ELF-1 (cell line): Measurements from ENCODE around the gene ACACA.

Experiments used
- DNase-seq: peaks from one replicate; pipeline ENCODE4 v3.0.0-alpha.2; 2016; ENCODE audit warnings: low read depth, low spot score

Gene ACACA

GRCh38 chr17:37292429-37293139, 114.1 kb downstream of the ACACA start:
- no peak for DNase-seq

DNA sequence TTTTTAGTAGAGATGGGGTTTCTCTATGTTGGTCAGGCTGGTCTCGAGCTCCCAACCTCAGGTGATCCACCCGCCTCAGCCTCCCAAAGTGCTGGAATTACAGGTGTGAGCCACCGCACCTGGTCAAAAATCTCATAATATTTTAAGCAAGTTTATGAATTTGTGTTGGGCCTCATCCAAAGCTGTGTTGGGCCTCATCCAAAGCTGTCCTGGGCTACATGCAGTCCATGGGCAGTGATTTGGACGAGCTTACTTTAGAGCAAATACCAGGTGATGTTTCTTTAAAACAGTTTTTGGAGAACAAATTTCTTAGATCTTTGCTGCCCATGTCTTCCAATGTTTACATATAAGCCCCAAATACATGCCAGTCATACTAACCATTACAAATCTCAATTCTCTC, 115.3 kb downstream of the ACACA start:
- no peak for DNase-seq

DNA sequence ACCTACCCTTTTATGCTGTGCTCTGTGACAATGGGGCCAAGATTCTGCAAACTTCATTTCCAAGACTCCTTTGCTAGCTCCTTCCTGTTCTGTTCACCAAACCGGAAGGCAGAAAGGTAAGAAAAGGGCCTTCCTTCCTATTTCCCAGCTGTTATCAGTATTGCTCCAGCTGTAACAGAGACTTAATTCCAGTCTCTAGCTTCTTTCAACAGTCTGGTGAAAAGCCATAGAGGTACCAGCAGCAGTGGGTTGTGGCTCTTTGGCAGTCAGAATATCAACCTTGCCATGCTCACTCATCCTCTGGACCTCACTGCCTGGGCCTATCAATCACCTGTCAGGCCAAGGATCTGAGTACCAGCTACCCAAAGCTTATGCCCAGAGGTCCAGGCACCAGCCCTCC, 120.2 kb downstream of the ACACA start:
- no peak for DNase-seq

DNA sequence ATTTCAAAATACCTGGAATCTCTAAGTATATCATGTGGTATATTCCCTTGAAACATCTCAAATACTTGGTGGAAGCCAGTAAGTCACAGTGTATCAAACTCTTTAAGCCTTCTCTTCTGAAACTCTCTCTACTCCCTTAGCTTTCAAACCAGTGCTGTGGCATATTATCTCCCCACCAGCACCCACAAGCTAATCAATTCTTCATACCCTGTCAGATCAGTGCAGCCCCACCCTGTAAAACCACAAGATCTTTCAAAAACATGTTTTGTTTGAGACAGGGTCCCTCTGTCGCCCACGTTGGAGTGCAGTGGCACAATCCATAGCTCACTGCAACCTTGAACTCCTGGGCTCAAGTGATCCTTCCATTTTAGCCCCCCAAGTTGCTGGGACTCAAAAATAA, 122.4 kb downstream of the ACACA start:
- no peak for DNase-seq

GRCh38 chr17:37283414-37283961, 123.1 kb downstream of the ACACA start:
- DNase-seq: no peak

DNA sequence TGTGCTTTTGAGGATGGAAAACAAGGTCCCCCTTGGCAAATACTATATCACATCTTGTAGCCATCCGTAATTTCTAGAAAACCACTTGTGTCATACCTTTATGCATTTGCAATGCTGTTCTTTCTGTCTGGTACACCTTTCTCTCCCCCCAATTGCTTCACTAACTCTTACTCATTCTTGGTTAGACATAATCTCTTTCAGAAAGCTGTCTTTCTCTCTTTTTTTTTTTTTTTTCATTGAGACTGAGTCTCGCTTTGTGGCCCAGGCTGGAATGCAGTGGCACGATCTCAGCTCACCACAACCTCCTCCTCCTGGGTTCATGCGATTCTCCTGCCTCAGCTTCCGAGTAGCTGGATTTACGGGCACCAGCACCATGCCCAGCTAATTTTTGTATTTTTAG, 125.8 kb downstream of the ACACA start:
- no peak for DNase-seq

DNA sequence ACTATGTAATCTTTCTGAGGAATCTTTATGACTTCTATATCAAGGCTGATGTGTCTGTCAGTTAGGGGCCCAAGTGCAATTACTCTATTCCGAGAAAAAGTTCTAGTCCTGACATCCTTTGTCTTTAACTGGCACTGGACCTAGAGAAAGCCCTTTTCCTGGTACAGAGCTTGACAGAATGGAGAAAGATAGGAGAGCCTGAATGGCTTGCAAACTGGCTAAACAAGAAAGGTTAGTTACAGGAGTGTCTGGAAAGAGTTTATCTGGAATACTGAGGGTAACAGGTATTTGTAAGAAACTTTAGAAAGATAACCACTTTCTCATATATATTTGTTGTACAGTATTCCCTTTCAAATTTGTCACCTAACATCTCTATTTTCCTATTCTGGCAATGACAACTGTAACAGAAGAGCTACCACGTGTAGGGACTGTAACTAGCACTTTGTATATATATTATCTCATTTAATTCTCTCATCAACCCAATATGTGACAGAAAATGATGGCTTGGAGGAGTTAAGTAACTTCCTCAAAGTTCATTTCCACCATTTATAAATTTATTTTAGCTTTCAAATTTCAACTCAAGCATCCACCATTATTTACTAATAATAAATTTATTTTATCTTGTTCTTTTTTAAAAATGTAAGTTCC, 128.3 kb downstream of the ACACA start:
- peak; percentile 6 for DNase-seq

- DNase-seq: no peak
These were observed 130.2 kb downstream of the ACACA start for GRCh38 chr17:37276475-37276874.

DNA sequence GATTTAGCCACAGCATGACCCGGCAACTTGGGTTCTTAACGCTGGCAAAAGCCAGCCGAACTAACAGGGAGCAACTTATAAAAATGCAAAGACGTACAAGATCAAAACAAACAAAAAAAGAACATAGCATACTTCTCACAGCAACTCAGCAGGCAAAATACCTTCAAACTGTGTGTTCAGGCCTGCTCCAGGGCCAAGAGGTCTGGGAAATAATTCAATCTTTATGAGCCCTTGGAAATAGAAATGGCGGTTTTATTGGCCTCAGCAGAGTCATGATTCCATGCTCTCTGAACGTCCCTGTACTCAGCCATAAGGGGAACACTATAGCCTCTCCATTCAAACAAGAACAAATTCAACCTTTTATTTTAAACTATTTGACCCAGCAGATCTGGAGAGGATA, 132.2 kb downstream of the ACACA start:
- peak; percentile 10 for DNase-seq

DNA sequence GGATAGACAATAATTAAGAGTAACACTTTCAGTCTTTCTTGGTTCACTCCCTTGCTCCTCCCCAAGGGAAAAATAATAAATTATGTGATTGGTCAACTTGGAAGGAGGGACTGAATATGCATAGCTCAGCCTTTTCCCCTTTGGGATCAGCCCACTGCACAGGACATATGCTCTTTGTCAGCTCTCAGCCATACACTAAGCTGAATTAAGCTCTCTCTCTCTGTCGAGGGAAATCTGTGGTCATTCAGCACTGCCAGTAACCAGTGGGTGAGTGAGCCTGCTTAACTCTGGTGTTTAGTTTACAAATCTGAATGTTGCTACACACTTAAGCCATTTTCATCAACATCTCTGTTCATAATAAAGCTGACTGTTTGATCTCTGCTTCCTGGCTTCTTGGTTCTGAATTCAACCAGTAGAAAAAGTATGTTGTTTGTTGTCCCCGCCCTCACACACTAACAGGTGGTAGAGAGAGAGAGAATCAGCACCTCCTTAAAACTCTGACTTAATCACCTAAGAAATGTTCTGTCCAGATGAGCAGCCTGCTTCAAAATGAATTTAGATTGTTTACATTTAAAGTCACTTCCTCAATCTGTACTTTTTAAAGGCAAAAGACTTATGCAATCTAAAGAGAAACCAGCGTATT, 133.1 kb downstream of the ACACA start:
- DNase-seq: peak; percentile 22

GRCh38 chr17:37265446-37266173, 141.0 kb downstream of the ACACA start:
- no peak for DNase-seq

DNA sequence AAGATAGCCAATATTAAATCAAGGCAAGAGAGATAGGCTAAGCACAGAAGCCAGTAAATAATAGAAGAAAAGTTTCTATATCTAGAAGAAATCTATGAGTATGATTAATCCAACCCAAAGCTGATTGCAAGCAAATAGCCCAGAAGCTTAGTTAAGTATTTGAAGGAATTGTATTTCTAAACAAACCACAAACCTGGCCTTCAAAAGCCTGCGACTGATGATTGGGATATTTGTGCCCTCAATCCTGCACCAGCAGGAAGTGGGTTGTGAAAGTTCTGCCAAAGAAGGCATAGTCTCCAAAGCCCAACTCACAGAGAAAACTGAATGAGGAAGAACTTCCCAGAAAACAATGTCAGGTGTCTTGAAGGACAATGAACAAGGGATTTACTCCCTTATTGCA, 145.3 kb downstream of the ACACA start:
- DNase-seq: no peak

DNA sequence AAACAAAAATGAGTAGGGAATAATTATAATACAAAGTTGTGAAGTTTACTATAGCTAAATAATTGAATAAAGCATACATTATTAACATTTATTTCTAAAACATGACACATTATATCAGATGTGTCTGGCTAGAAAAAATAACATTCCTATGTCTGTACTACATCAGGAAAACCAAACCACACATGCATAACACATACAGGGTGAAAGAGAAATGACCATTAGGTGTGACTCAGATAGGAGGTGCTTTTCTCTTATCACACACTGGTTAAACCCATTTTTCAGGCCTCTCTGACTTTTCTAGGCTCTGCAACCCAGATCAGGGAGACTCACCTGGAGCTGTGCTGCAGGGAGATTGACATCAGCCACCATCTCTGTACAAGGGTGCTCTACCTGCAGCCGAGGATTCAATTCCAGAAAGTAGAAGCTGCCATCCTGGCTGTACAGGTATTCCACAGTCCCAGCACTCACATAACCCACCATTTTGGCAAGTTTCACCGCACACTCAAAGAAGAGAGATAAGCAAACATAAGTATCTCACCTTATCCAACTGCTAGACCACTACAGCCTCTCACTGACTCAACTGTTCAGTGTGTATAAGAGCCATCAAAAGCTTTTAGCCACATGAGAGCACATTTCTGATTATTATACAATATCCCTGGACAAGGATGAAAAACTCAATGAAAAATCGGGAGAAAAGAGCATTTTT, 147.5 kb downstream of the ACACA start:
- no peak for DNase-seq

- no peak for DNase-seq
These were observed 150.0 kb downstream of the ACACA start for GRCh38 chr17:37256627-37257026.

DNA sequence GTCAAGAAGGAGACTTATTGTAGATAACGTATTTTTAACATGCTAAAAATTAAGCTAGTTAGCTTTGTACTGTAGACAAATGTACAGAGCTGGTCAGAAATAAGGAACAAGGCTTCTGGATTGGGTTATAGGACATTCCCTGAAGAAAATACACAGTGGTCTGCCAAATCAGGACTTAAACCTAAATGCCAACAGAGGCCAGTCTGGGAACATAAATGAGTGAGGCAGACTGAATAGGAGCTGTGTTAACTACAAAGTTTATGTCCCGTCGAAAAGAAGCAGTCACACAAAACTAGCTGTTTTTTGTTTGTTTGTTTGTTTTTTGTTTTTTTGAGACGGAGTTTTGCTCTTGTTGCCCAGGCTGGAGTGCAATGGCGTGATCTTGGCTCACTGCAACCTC, 151.2 kb downstream of the ACACA start:
- no peak for DNase-seq

- no peak for DNase-seq
These were observed 158.8 kb downstream of the ACACA start for GRCh38 chr17:37247825-37248224.

DNA sequence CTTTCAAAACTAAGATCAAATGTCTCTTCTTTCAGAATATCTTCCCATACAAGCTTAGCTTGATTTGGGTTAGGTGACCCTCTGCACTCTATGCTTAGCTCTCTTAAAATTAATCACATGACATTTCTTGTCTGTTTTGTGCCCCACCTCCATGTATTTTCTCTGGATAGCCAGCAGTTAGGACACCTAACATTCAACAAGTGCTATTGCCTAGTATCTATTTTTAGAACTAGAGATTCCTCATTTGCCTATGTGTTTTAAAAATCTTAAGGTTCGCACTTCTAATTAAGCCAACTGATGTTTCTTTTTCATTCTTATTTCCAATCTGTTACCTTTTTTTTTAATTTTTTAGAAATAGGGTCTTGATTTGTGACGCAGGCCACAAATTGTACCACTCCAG, 160.6 kb downstream of the ACACA start:
- no peak for DNase-seq

DNA sequence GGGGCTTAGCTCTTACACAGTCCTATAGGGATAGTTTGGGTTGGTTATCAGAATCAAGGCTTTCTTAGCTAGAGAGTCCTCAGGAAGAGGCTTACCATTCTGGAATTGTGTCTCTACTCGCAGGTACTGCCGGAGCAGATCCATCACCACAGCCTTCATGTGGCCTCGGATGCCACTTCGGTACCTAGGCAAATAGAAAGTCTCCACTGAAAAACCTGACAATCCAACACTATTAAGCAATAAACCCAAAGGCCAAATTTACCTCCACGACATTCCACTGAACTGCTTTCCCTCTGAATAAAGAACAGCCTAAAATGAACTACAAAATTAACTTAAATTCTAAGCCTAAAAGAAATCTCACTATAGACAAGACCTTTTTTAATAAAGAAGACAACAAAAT, 166.3 kb downstream of the ACACA start:
- no peak for DNase-seq

DNA sequence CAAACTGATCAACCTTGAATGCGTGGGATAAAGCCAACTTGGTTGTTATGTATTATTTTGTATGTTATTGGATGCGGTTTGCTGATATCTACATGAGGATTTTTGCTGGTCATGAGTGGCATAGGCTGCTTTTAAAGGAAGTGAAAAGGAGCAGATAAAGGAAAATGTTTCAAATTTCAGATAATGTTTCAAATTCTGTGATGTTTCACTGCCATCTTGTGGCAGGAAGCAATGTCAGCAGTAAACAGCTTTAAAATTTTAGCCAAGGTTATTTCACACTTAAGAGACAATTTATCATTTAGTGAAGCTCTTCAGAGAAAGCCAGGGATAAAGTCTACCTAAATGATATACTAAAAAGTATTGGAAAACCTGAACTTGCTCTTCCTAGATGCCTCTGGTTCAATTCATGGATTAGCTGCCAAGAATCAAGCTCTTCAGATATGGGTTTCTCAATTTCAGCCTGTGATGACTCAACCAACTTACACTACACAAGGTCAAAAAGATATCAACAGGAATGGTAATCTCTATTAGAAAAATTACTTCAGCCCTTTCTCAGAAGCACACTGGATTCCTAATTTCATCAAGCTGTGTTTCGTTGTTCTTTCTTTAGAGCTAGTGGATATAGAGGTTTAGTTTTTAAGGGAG, 166.8 kb downstream of the ACACA start:
- DNase-seq: no peak

DNA sequence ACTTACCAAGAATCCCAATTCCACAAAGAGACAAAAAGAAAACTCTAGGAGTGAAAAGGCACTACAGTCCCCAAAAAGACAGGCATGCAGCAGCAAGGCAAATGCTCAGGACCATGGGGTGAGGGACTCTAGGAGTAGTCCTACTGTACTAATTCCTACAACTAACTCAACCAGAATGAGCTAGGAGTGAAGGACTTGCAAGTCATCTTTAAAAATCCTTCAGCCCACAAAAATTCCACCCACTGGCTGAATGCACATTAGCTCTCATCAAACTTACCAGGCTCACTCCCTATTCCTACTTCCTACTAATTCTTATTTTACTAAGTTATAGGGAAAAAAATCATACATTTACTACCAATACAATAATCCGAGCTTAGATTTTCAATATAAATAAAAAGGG, 172.5 kb downstream of the ACACA start:
- DNase-seq: no peak

DNA sequence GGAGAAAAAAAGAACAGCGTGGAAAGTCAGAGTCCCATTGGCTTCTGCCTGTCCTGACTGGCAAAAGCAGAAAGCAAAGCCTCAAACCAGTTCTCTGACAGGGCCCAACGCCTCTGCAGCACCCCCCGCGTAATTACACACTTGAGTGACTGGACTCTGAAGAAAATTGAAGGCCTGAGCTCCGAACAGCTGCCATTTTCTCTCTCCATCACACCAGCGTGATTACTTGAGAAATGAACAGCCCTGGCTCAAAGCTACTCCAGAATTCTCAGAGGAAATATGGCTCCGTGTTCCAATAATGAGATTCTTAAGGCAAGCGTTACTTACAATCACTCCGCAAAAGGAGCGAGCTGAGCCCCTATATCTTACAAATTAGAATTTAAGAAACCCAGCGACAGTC, 173.6 kb downstream of the ACACA start:
- DNase-seq: no peak
